NCI-H2196 (cell line): ENCODE data around the gene TRDMT1.
"Not testable (repeated sequence)": the region's sequence is repeated elsewhere in the genome, so short reads cannot be mapped to it uniquely, and the experiment has no call there.

Experiments
- DNase-seq: peaks from one replicate; lab custom pipeline; 2025; ENCODE audit not compliant: unreplicated experiment; lab: John Stamatoyannopoulos, UW

TRDMT1 gene

GRCh38 chr10:17141504-17142229 is 59.8 kb downstream of the TRDMT1 start:
- no peak for DNase-seq

- no peak for DNase-seq
These were observed 61.1 kb downstream of the TRDMT1 start for GRCh38 chr10:17140386-17140761.

GRCh38 chr10:17138460-17139042 is 62.9 kb downstream of the TRDMT1 start:
- no peak for DNase-seq

- DNase-seq, result no peak
These were observed 66.7 kb downstream of the TRDMT1 start for GRCh38 chr10:17134737-17135260.

GRCh38 chr10:17134282-17134681 is 67.2 kb downstream of the TRDMT1 start:
- DNase-seq, result no peak

- DNase-seq, result no peak
These were observed 71.7 kb downstream of the TRDMT1 start, which contains the start of gene CUBN for GRCh38 chr10:17129741-17130140. Gene CUBN (minus strand): TSS chr10:17129811. CDS start chr10:17129765, 46 bp downstream.

- DNase-seq, result no peak
These were observed 73.2 kb downstream of the TRDMT1 start for GRCh38 chr10:17128261-17128660.

- DNase-seq, result no peak
These were observed 75.1 kb downstream of the TRDMT1 start for GRCh38 chr10:17126327-17126726.

- DNase-seq, result no peak
These were observed 76.1 kb downstream of the TRDMT1 start for GRCh38 chr10:17125206-17125893.

GRCh38 chr10:17123961-17124360 is 77.5 kb downstream of the TRDMT1 start:
- no peak for DNase-seq

GRCh38 chr10:17122726-17123661 is 78.5 kb downstream of the TRDMT1 start:
- no peak for DNase-seq

GRCh38 chr10:17122052-17122451 is 79.4 kb downstream of the TRDMT1 start:
- DNase-seq, result no peak

GRCh38 chr10:17120694-17121093 is 80.8 kb downstream of the TRDMT1 start:
- no peak for DNase-seq

- DNase-seq, result no peak
These were observed 81.6 kb downstream of the TRDMT1 start for GRCh38 chr10:17119845-17120244.

- DNase-seq, result no peak
These were observed 85.3 kb downstream of the TRDMT1 start for GRCh38 chr10:17116193-17116592.

- no peak for DNase-seq
These were observed 85.8 kb downstream of the TRDMT1 start for GRCh38 chr10:17115683-17116082.

- not testable (repeated sequence) for DNase-seq
These were observed 86.5 kb downstream of the TRDMT1 start for GRCh38 chr10:17114878-17115444.

- DNase-seq, result no peak
These were observed 87.5 kb downstream of the TRDMT1 start for GRCh38 chr10:17113889-17114540.

- DNase-seq, result no peak
These were observed 88.1 kb downstream of the TRDMT1 start for GRCh38 chr10:17113346-17113745.

- DNase-seq, result no peak
These were observed 88.9 kb downstream of the TRDMT1 start for GRCh38 chr10:17112566-17112965.
